ENCODE results near the gene AGPAT4.
"Not testable (repeated sequence)": the region's sequence is repeated elsewhere in the genome, so short reads cannot be mapped to it uniquely, and the experiment has no call there.

The AGPAT4 gene

GRCh38 chr6:161136655-161137054 is 137.2 kb downstream of the AGPAT4 start:
- no peak for DNase-seq

DNA sequence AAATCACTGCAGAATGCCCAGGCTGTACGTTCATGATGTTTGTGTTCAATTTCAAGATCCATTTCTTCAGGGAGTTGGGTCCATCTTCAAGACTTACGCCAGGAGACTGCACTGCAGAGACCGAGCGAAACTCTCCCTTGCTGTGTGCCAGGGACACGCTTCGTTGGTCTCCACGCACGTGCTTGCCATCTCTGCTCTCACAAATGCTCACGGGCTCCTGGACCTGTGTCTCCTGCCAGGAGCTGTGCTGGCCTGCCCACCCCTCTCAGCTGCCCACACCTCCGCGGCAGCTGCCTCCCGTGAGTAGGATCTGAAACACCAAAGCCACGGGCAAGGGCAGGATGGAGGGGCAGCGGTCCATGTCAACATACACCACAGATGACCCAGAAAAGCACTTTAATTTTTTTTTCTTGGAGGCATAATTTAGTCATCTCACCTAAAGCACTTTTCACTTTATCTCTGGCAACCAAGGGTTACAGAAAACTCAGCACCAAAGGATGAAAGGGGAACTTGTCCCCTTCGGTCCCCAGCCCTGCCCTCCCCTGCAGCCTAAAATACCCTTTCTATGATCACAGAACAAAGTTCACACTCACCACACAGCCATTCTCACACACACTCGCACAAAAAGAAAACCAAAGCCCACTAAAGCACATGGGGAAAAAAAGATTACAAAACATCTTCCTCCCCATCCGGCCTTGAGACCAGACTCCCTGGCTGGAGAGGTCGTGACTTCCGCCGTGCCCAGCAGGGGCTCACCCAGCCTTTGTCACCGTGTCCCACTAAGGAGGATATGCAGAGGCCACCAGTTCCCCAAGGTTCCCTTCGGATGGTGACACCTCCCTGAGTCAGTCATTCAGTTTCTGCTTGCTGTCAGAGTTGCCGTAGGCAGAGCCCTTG is 137.9 kb downstream of the AGPAT4 start:
- DNase-seq, result no peak

- no peak for DNase-seq
These were observed 139.1 kb downstream of the AGPAT4 start for GRCh38 chr6:161134550-161135298.

DNA sequence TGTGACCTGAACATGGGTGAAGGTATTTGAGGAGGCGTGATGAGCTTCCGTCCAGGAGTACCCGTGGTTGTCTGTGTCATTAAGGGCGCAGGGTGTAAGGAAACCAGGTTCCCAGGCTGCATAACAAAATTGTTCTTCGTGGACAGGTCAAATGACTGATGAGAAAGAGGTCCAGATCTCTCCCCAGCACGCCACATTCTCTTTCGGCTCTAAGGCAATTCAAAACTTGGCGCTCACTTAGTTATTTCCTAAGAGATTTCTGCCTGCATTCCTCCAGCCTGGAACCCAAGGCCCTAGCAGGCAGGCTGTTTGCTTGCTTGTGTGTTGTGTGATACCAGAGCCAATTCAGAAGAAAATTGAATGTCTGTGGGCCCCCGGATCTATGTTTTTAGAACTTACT is 139.9 kb downstream of the AGPAT4 start:
- DNase-seq, result no peak

GRCh38 chr6:161132384-161132783 is 141.5 kb downstream of the AGPAT4 start:
- DNase-seq, result no peak

DNA sequence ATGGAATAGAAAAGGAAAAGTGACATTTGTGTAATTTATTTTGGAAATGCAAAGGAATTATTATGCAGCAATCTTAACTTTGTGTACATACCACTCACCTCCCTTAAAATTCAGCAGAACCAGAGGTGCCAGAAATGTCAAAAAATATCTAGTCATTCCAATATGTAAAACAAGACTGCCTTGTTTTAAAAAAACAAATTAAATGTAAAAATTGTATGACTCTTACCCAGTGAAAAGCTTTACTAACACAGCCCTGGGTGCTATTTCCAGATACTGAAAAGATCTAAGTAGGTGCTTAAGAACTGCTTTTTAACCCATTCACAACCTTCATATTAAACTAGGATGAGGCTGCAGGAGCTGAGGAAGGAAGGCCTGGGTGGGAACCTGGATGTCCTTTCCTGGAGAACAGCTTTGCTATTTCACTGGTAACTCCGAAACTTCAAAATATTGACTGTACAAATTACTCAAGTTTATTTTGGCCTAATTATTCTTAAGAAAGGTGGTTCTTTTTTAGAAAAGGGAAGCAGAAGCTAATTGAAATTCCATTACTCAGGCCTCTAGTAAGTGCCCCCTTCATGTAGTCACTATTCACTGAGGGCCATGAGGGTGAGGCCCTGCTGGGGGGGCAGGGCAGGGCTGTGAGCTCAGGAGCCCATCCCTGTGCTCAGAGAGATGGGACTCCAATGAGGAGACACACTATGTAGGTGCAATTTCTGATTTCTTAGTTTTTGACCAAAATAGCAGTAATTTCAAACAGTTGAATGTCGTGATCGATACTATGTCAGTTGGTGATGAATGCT is 142.7 kb downstream of the AGPAT4 start:
- no peak for DNase-seq

GRCh38 chr6:161130541-161130940 is 143.3 kb downstream of the AGPAT4 start:
- no peak for DNase-seq

DNA sequence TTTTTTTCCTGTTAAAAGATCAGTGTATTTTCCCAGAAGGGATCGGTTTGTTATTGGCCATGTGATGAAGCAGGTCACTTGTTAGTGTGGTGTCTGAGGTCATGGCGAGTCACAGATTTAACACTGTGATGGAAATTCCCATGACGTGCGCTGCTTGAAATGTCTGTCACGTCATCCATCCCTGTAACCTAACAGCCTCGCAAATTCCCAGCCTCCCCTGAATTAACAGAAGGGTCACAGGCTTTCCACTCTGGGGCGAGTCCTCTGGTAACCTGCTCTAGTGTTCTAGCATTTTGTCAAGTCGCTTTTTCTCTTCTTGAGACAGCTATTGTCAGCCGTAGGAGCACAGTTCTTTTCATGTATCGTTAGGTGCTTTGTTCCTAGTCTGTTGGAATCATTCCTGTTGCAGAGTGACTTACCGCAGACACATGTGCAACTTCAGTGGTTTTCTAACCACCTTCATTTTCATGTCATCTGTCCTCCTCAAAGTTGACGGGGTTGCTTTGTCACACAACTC is 145.1 kb downstream of the AGPAT4 start:
- DNase-seq, result peak; percentile 65

GRCh38 chr6:161128230-161128629 is 145.6 kb downstream of the AGPAT4 start:
- no peak for DNase-seq

- no peak for DNase-seq
These were observed 146.7 kb downstream of the AGPAT4 start for GRCh38 chr6:161127071-161127740.

DNA sequence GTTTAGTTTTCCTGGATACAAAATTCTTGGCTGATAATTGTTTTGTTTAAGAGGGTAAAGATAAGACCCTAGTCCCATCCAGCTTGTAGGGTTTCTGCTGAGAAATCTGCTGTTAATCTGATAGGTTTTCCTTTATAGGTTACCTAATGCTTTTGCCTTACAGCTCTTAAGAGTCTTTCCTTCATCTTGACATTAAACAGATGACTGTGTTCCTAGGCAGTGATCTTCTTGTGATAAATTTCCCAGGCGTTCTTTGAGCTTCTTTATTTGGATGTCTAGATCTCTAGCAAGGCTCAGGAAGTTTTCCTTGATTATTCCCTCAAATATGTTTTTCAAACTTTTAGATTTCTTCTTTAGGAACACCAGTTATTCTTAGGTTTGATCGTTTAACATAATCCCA is 148.3 kb downstream of the AGPAT4 start:
- DNase-seq, result no peak

DNA sequence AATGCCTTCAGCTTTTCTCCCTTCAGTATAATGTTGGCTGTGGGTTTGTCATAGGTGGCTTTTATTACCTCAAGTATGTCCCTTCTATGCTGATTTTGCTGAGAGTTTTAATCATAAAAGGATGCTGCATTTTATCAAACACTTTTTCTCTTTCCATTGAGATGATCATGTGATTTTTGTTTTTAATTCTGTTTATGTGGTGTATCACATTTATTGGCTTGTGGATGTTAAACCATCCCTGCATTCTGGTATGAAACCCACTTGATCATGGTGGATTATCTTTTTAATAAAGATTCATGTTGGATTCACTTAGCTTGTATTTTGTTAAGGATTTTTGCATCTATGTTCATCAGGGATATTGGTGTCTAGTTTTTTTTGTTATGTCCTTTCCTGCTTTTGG is 150.5 kb downstream of the AGPAT4 start:
- not testable (repeated sequence) for DNase-seq

DNA sequence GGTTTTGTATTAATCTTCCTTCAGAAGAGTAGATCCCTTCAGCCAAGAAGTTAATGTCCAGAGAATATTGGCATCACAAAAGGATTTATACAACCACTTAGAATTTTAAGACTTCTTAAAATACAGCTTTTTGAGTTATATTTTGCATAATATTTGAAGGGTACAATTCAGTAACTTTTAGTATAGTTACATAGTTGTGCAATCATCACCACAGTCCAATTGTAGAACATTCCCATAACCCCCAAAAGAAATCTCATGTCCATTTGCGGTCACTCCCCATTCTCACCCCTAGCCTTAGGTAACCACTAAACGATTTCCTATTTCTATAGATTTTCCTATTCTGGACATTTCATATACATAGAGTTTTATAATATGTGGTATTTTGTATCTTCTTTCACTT is 155.9 kb downstream of the AGPAT4 start:
- no peak for DNase-seq

- DNase-seq, result no peak
These were observed 156.6 kb downstream of the AGPAT4 start for GRCh38 chr6:161117308-161117707.

- DNase-seq, result no peak
These were observed 157.3 kb downstream of the AGPAT4 start for GRCh38 chr6:161116554-161116953.

DNA sequence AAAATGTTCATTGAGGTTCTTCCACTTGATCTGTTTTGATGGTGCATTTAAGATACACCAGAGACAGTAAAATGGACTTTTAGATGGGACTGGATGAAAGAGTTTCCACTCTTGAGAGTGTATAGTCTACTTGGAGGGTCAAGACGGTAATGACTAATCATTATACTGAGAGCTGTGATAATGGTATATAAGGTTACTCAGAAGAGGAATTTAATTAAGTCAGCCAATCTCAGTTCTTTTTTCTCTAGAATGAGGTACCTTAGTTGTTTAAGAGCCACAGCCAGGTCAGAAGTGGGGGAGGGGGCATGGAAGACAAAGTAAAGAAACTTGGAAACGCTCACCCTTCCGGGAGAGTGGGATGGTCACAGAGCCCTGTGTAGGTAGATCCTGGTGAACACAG is 158.4 kb downstream of the AGPAT4 start:
- DNase-seq, result no peak

- peak; percentile 19 for DNase-seq
These were observed 162.6 kb downstream of the AGPAT4 start for GRCh38 chr6:161111261-161111660.

DNA sequence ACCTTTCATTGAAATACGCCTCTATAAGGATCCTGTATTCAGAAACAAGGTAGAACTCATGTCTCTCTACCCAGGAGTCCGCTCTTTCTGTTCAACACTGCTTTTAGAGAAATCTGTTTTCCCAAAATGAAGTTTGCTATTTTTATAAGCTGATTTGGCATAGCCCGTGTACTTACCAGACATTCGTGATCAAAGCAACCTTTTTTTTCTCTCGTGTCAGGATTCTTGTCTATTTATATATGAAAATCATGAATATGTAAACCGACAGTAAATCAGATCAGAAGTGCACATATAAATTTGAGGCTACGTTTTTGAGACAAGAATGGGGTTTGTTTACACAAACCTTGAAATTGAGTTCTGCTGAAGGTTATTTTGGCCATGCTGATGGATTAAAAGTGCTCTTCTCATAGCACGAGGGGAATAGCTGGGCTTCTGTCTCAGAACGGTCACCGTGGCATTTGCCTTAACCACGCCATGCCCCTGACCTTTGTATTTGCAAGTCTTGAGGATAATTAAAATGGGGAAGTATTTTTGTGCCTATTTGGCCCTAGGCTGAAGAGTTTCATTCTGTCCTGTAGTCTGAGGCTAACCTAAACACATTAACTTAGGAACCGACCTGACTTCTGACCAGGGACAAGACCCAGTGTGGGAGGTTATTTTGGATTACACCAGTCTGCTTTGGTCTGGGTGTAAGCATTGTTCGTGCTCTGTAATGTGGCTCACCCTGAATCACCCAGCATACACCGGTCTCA is 163.7 kb downstream of the AGPAT4 start:
- DNase-seq, result no peak

DNA sequence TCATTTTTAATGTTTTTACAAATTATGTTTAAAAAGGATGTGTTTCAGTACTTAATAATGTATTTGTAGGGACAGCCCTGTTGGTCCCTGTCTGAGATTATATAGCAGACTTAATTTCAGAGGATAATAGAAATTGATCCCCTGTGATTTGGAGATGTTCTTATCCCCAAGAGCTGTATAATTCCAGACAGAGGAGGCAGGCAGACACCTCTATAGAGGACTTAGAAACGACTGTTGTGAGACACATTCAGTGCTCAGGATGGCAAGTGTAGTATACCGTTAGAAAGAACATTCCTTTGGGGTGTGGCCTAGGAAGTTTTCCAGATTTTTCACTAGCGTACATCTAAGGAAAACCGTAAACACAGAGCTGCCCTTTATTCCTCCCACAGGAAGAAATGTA is 164.5 kb downstream of the AGPAT4 start:
- no peak for DNase-seq

DNA sequence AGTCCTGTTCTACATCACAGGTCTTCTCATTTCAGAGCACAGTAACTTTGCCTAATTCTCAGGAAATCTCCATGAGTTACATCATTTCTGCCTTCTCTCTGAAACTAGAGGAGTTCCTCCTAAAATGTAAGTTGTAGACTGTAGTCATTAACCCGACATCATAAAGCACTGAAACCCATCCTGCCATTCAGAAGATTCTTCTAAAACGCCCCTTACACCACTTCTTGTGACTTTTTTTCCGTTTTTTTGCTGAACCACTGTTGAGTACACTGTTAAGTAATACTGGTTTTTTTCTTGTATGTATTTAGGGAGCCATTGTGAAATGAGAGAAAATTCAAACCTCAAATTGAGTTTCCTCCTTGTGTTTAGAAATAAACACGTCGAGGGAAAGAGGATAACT is 164.9 kb downstream of the AGPAT4 start:
- no peak for DNase-seq

Measured in activated CD4-positive, alpha-beta T cell treated with anti-CD3 and anti-CD28 coated beads for 48 hours (primary cell).